ENCODE measurements around the gene MRFAP1L1.

Gene MRFAP1L1

DNA sequence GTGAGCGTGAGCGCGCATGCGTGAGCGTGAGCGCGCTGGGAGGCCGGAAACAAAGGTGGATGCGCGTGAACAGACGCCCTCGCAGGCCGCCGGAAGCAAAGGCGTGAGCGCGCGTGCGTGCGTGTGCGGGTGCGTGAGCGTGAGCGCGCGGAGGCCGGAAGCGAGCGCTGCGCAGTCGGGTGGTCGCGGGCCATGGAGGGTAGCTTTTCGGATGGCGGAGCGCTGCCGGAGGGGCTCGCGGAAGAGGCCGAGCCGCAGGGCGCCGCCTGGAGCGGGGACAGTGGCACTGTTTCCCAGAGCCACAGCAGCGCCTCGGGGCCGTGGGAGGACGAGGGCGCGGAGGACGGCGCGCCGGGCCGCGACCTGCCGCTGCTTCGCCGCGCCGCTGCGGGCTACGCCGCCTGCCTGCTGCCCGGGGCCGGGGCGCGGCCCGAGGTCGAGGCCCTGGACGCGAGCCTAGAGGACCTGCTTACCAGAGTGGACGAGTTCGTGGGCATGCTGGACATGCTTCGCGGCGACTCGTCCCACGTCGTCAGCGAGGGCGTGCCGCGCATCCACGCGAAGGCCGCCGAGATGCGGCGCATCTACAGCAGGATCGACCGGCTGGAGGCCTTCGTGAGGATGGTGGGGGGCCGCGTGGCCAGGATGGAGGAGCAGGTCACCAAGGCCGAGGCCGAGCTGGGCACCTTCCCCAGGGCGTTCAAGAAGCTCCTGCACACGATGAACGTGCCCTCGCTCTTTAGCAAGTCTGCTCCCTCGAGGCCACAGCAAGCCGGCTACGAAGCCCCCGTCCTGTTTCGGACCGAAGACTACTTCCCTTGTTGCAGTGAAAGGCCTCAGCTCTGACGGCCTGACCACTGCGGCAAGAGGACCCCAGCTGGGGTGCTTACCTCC lies 6.6 kb upstream of the MRFAP1L1 start, which contains the start of gene BLOC1S4:
Gene BLOC1S4, plus strand, starts transcription at position 157 of the 894 bp plus-strand sequence. Its CDS starts 36 bp downstream, at position 193.
- peak within 1 kb of the TSS; percentile 91 to 94 for H3K4me3 ChIP-seq (replicated peaks in 1 of 2; ENCODE audit: low read depth in 2 of 2, low read length in 2 of 2)
- TF ChIP-seq, protein P1, sequence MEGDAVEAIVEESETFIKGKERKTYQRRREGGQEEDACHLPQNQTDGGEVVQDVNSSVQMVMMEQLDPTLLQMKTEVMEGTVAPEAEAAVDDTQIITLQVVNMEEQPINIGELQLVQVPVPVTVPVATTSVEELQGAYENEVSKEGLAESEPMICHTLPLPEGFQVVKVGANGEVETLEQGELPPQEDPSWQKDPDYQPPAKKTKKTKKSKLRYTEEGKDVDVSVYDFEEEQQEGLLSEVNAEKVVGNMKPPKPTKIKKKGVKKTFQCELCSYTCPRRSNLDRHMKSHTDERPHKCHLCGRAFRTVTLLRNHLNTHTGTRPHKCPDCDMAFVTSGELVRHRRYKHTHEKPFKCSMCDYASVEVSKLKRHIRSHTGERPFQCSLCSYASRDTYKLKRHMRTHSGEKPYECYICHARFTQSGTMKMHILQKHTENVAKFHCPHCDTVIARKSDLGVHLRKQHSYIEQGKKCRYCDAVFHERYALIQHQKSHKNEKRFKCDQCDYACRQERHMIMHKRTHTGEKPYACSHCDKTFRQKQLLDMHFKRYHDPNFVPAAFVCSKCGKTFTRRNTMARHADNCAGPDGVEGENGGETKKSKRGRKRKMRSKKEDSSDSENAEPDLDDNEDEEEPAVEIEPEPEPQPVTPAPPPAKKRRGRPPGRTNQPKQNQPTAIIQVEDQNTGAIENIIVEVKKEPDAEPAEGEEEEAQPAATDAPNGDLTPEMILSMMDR (IDR thresholded peaks at IDR 0.05; ENCODE audit: low read depth, low read length): no peak
- peak; percentile 93 to 94 for DNase-seq (ENCODE audit: low read depth in 2 of 2)

DNA sequence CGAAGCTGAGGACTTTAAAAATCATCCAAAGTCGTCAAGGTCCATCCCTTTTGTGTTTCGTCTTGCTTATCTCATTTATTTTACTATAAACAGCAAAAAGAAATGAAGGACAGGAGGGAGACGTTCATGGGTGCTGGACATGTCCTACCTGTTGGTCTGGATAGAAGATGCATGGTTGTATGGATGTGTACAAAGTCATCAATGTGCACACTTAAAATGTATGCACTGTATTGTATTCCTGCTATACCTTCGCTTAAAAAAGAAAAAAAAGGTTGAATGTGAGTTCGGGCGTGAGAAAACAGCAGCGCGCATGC lies 6.0 kb upstream of the MRFAP1L1 start:
- TF ChIP-seq, protein P1 (IDR thresholded peaks at IDR 0.05; ENCODE audit: low read depth, low read length): no peak
- peak overlapping the region; percentile 91 to 94 for H3K4me3 ChIP-seq (replicated peaks in 1 of 2; ENCODE audit: low read depth in 2 of 2, low read length in 2 of 2)
- no peak for DNase-seq (ENCODE audit: low read depth in 2 of 2)

- TF ChIP-seq, protein P1 (IDR thresholded peaks at IDR 0.05; ENCODE audit: low read depth, low read length): no peak
- no peak overlapping the region for H3K4me3 ChIP-seq (replicated peaks in 1 of 2; ENCODE audit: low read depth in 2 of 2, low read length in 2 of 2)
- DNase-seq (ENCODE audit: low read depth in 2 of 2): no peak
Observed at GRCh38 chr4:6714954-6715353, 5.3 kb upstream of the MRFAP1L1 start.

GRCh38 chr4:6710996-6711395 lies 1.3 kb upstream of the MRFAP1L1 start:
- H3K4me3 ChIP-seq (replicated peaks in 1 of 2; ENCODE audit: low read depth in 2 of 2, low read length in 2 of 2): no peak overlapping the region
- TF ChIP-seq, protein P1 (IDR thresholded peaks at IDR 0.05; ENCODE audit: low read depth, low read length): no peak
- DNase-seq (ENCODE audit: low read depth in 2 of 2): no peak

DNA sequence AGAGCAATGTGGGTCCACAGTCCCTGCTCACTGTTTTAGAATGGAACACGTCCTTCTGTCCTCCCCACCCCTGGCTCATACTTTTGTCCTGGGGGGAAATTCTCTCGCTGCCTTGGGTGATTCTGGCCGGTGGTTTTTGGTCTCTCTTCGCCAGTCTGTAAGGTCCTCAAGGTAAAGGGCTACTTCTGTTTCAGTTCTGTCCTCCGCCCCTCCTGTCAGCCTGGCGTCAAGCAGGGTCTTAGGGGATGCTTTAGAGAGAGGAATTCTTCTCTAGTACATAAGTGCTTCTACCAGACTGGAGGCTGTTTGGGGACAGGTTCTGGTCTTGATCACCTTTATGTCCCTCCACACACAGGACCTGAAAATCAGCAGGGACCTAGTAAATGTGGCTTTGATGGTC lies 617 bp upstream of the MRFAP1L1 start:
- no peak for DNase-seq (ENCODE audit: low read depth in 2 of 2)
- TF ChIP-seq, protein P1 (IDR thresholded peaks at IDR 0.05; ENCODE audit: low read depth, low read length): no peak
- H3K4me3 ChIP-seq (replicated peaks in 1 of 2; ENCODE audit: low read depth in 2 of 2, low read length in 2 of 2): peak overlapping the region; percentile 77 to 89

GRCh38 chr4:6706173-6706572 lies 3.5 kb downstream of the MRFAP1L1 start:
- H3K4me3 ChIP-seq (replicated peaks in 1 of 2; ENCODE audit: low read depth in 2 of 2, low read length in 2 of 2): no peak overlapping the region
- DNase-seq (ENCODE audit: low read depth in 2 of 2): no peak
- TF ChIP-seq, protein P1 (IDR thresholded peaks at IDR 0.05; ENCODE audit: low read depth, low read length): no peak

Data from cardiac fibroblast (primary cell).